OCI-LY7 (cell line): ENCODE data around the gene USP24. TPM values are rescaled to one million over a fixed set of nuclear protein-coding genes. Genes with fewer than 3 reads are reported as not detected.

ENCODE experiments used
- BruUV-seq: library from RNA; stranded (reverse); fragments of 400-500 nt; replicated peaks from 2 replicates; lab custom pipeline; 2021; lab: Mats Ljungman, UMichigan
- CTCF ChIA-PET: fragments of 300-600 bp; sonication (Branson Sonifier 250); formaldehyde crosslinking; loops from one replicate; lab custom pipeline; 2022; ENCODE audit warnings: antibody characterized with exemption; ENCODE audit not compliant: unreplicated experiment; lab: Charles Lee
- POLR2A ChIA-PET: fragments of 300-600 bp; sonication (Branson Sonifier 250); formaldehyde crosslinking; loops from one replicate; lab custom pipeline; 2022; ENCODE audit warnings: antibody characterized with exemption; lab: Charles Lee
- DNase-seq: peaks from one replicate; pipeline ENCODE4 v3.0.0-alpha.2; 2015; ENCODE audit warnings: low spot score
- H2AFZ ChIP-seq: fragments of 200-600 bp; sonication (generic), shearing (Covaris generic); 2 replicates; pipeline ENCODE4 v1.6.1; 2014; ENCODE audit warnings: mild to moderate bottlenecking, antibody characterized with exemption, low read length, moderate library complexity
- H3K27ac ChIP-seq: fragments of 200-600 bp; sonication (generic); 2 replicates; pipeline ENCODE4 v1.5.1; 2014; ENCODE audit warnings: mixed run types, low read depth, mild to moderate bottlenecking, moderate library complexity, low read length, inconsistent platforms; ENCODE audit not compliant: poor library complexity, severe bottlenecking
- H3K36me3 ChIP-seq: fragments of 200-600 bp; sonication (generic); 2 replicates; pipeline ENCODE4 v1.6.1; 2014; ENCODE audit warnings: mild to moderate bottlenecking, antibody characterized with exemption, low read length, moderate library complexity, mixed read lengths; ENCODE audit not compliant: insufficient read depth
- H3K4me1 ChIP-seq: fragments of 200-600 bp; sonication (generic); 2 replicates; pipeline ENCODE4 v1.5.1; 2014; ENCODE audit warnings: mild to moderate bottlenecking, low read length; ENCODE audit not compliant: insufficient read depth, poor library complexity, severe bottlenecking
- H3K4me2 ChIP-seq: fragments of 200-600 bp; sonication (generic); 2 replicates; pipeline ENCODE4 v1.6.1; 2014; ENCODE audit warnings: mild to moderate bottlenecking, low read length
- H3K4me3 ChIP-seq: fragments of 200-600 bp; sonication (generic); 2 replicates; pipeline ENCODE4 v1.5.1; 2014; ENCODE audit warnings: mild to moderate bottlenecking, low read depth, low read length; ENCODE audit not compliant: poor library complexity, severe bottlenecking
- H3K79me2 ChIP-seq: fragments of 200-600 bp; sonication (generic); 2 replicates; pipeline ENCODE4 v1.6.1; 2016; ENCODE audit warnings: low read depth, mild to moderate bottlenecking, low read length, moderate library complexity, mixed read lengths; ENCODE audit not compliant: insufficient read depth
- H3K9me2 ChIP-seq: fragments of 200-600 bp; sonication (generic); 2 replicates; pipeline ENCODE4 v1.6.1; 2016; ENCODE audit warnings: mild to moderate bottlenecking, low read length, mixed read lengths; ENCODE audit not compliant: insufficient read depth
- H3K9me3 ChIP-seq: fragments of 200-600 bp; sonication (generic); 2 replicates; pipeline ENCODE4 v1.6.1; 2014; ENCODE audit warnings: mild to moderate bottlenecking, mixed run types, low read length, mixed read lengths
- H4K20me1 ChIP-seq: fragments of 200-600 bp; sonication (generic); 2 replicates; pipeline ENCODE4 v1.6.1; 2014; ENCODE audit warnings: mild to moderate bottlenecking, antibody characterized with exemption, low read length, moderate library complexity, mixed read lengths; ENCODE audit not compliant: insufficient read depth
- EZH2phosphoT487 ChIP-seq: fragments of 200-600 bp; sonication (generic); IDR thresholded peaks from 2 replicates; pipeline ENCODE4 v1.6.1; 2018; ENCODE audit warnings: low read depth, borderline replicate concordance, mild to moderate bottlenecking, mixed run types, antibody characterized with exemption, low read length, moderate library complexity, mixed read lengths
- intact Hi-C: fragments of 100-400 bp; cut with micrococcal nuclease; formaldehyde crosslinking; loops from one replicate; pipeline ENCODE4 v1.10.0; 2022; ENCODE audit not compliant: unreplicated experiment
- total RNA-seq, 2 experiments: library from RNA; depleted of rRNA in 1 of 2; stranded (reverse); fragments of >200 nt in 1 of 2; shearing (Covaris generic) in 1 of 2; gene quantifications; 2 replicates each; pipeline ENCODE4 v1.2.3, GENCODE V29; 2014 to 2022
- TF ChIP-seq, protein P1 (sequence below): fragments of 200-600 bp; sonication (generic); conservative IDR thresholded peaks from 2 replicates; pipeline ENCODE4 v1.5.1; 2014; ENCODE audit warnings: mild to moderate bottlenecking, antibody characterized with exemption, low read length, moderate library complexity, mixed read lengths

Gene USP24
- total RNA-seq, 2 experiments from 2014 or later: 35.1 to 46.3 TPM

DNA sequence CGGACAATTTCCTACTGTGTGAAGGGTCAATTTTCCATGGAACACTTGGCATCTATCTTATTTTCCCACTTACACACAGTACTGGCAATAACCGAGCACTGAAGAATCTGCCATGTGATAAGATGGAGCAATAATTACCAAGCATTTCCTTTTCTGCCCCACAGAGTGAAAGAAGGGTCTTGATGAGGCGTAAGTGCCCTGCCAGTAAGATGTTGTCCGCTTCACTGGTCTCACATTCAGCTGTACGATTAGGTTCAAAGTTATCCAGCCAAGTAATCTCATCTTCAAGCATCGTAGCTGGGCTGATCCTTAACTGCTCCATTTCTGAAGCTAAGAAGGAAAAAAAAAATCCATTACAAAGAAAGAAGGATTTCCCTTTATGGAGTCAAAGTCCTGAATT lies 108.1 kb downstream of the USP24 start:
- H4K20me1 ChIP-seq: peaks cover 4% of the 10 kb centered on the region; the same call in 1 of the 2 replicates
- ChIA-PET POLR2A (interaction anchor here (0.6 kb wide), 1 partner anchor 133 kb away, joined by 3 read pairs; no protein-coding TSS in a partner anchor), CTCF (no interaction called here)
- H3K4me3 ChIP-seq: no peak overlapping the region
- intact Hi-C loops: no loop called here
- BruUV-seq: no TSS peak
- no peaks in the 10 kb centered on the region for H3K79me2 ChIP-seq
- no peak overlapping the region for H3K27ac ChIP-seq
- H3K9me2 ChIP-seq: no peaks in the 10 kb centered on the region
- no peak for TF ChIP-seq EZH2phosphoT487
- TF ChIP-seq, protein P1, sequence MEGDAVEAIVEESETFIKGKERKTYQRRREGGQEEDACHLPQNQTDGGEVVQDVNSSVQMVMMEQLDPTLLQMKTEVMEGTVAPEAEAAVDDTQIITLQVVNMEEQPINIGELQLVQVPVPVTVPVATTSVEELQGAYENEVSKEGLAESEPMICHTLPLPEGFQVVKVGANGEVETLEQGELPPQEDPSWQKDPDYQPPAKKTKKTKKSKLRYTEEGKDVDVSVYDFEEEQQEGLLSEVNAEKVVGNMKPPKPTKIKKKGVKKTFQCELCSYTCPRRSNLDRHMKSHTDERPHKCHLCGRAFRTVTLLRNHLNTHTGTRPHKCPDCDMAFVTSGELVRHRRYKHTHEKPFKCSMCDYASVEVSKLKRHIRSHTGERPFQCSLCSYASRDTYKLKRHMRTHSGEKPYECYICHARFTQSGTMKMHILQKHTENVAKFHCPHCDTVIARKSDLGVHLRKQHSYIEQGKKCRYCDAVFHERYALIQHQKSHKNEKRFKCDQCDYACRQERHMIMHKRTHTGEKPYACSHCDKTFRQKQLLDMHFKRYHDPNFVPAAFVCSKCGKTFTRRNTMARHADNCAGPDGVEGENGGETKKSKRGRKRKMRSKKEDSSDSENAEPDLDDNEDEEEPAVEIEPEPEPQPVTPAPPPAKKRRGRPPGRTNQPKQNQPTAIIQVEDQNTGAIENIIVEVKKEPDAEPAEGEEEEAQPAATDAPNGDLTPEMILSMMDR: no peak
- no peak overlapping the region for H3K4me2 ChIP-seq
- H3K4me1 ChIP-seq: no peaks in the 10 kb centered on the region
- no peaks in the 10 kb centered on the region for H3K9me3 ChIP-seq
- H3K36me3 ChIP-seq: peaks cover 74% of the 10 kb centered on the region
- DNase-seq: no peak
- H2AFZ ChIP-seq: no peak overlapping the region

DNA sequence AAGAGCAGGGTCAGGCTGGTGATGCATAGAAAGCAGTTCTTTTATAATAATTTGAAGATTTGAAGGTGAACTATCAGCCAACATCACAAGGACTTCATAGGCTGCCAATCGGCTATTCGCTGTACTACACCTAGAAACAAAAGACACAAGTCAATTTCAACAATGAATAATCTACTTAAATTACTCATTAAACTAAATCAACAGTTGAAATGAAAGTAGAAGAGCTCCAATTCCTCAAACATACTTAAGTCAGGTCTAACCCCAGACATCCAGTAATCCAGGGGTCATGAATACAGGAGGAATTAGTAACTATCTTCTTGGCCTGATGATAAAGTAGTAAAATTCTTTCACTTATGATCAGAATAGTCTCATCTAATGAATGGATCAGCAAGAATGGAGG lies 111.3 kb downstream of the USP24 start:
- Histone ChIP-seq H2AFZ (no peak overlapping the region), H3K36me3 (peaks cover 92% of the 10 kb centered on the region), H3K4me2 (no peak overlapping the region), H3K27ac (no peak overlapping the region), H3K9me2 (no peaks in the 10 kb centered on the region), H4K20me1 (peaks cover 4% of the 10 kb centered on the region; the same call in 1 of the 2 replicates), H3K9me3 (no peaks in the 10 kb centered on the region), H3K4me1 (no peaks in the 10 kb centered on the region), H3K4me3 (no peak overlapping the region), H3K79me2 (no peaks in the 10 kb centered on the region)
- intact Hi-C loops: no loop called here
- TF ChIP-seq, protein P1: no peak
- TF ChIP-seq EZH2phosphoT487: no peak
- ChIA-PET CTCF (no interaction called here), POLR2A (interaction anchor here (0.7 kb wide), 1 partner anchor 11 kb away, joined by 3 read pairs; no protein-coding TSS in a partner anchor)
- no peak for DNase-seq
- no TSS peak for BruUV-seq

DNA sequence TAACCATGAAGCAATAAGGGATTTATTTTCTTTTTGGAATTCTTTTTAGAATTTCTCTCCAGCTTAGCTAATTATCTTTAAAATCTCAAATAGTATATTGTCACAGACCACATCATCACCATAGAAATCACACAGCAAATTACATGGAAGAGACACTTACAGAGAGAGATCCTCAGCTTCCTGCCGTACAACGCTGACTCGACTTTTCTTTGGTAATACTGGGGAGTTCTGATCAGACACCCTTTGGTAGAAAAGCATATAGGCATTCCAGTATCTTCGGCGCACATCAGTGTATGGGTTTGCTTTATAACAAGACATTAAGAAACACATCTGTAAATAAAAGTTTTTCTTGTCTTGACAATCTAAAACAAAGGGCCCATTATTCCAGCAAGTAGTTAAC lies 120.1 kb downstream of the USP24 start:
- no peak for DNase-seq
- BruUV-seq: no TSS peak

More for the DNA sequence above, 120.1 kb downstream of the USP24 start:
- TF ChIP-seq, protein P1: no peak
- TF ChIP-seq EZH2phosphoT487: no peak
- no peak overlapping the region for H3K27ac ChIP-seq
- H3K9me3 ChIP-seq: no peaks in the 10 kb centered on the region
- no peak overlapping the region for H3K4me2 ChIP-seq
- CTCF ChIA-PET: no interaction called here
- no peaks in the 10 kb centered on the region for H4K20me1 ChIP-seq
- intact Hi-C loops: no loop called here
- no peak overlapping the region for H2AFZ ChIP-seq
- POLR2A ChIA-PET: no interaction called here
- H3K36me3 ChIP-seq: peaks cover 95% of the 10 kb centered on the region
- H3K9me2 ChIP-seq: no peaks in the 10 kb centered on the region
- no peaks in the 10 kb centered on the region for H3K79me2 ChIP-seq
- H3K4me1 ChIP-seq: no peaks in the 10 kb centered on the region
- no peak overlapping the region for H3K4me3 ChIP-seq
